Activated CD4-positive, alpha-beta memory T cell treated with anti-CD3 and anti-CD28 coated beads for 36 hours (primary cell): ENCODE measurements around the gene REXO4. TPM values are rescaled to one million over a fixed set of nuclear protein-coding genes. Genes with fewer than 3 reads are reported as not detected.
"Not testable (repeated sequence)": the region's sequence is repeated elsewhere in the genome, so short reads cannot be mapped to it uniquely, and the experiment has no call there.

Experiments
- CTCF ChIA-PET: fragments of 350-600 bp; sonication (Branson Sonifier 250); formaldehyde crosslinking; loops from one replicate; lab custom pipeline; 2021; ENCODE audit warnings: antibody characterized with exemption, inconsistent platforms; lab: Charles Lee
- POLR2A ChIA-PET: fragments of 350-600 bp; sonication (Branson Sonifier 250); formaldehyde crosslinking; loops from one replicate; lab custom pipeline; 2021; ENCODE audit warnings: antibody characterized with exemption; lab: Charles Lee
- DNase-seq: peaks from one replicate; pipeline ENCODE4 v3.0.0-alpha.2; 2020
- H3K27ac Mint-ChIP-seq: one replicate; pipeline ENCODE4 v1.8.0; 2021; ENCODE audit warnings: mixed read lengths
- H3K27me3 Mint-ChIP-seq: one replicate; pipeline ENCODE4 v1.8.0; 2021; ENCODE audit warnings: mixed read lengths
- H3K36me3 Mint-ChIP-seq: one replicate; pipeline ENCODE4 v1.8.0; 2021; ENCODE audit warnings: mixed read lengths
- H3K4me1 Mint-ChIP-seq: one replicate; pipeline ENCODE4 v1.8.0; 2021; ENCODE audit warnings: low read depth, mixed read lengths
- H3K4me3 Mint-ChIP-seq: one replicate; pipeline ENCODE4 v1.8.0; 2021; ENCODE audit warnings: mild to moderate bottlenecking, mixed read lengths
- H3K9me3 Mint-ChIP-seq: one replicate; pipeline ENCODE4 v1.8.0; 2021; ENCODE audit warnings: mixed read lengths
- intact Hi-C: fragments of 100-400 bp; cut with micrococcal nuclease; formaldehyde crosslinking; loops from one replicate; pipeline ENCODE4 v1.15.1; 2023
- total RNA-seq, 2 experiments: library from RNA; stranded (reverse); gene quantifications; one replicate each; pipeline ENCODE4 v1.2.3, GENCODE V29; 2021

Gene REXO4
- total RNA-seq, 2 experiments from 2014 or later: 24.2 to 26.3 TPM

DNA sequence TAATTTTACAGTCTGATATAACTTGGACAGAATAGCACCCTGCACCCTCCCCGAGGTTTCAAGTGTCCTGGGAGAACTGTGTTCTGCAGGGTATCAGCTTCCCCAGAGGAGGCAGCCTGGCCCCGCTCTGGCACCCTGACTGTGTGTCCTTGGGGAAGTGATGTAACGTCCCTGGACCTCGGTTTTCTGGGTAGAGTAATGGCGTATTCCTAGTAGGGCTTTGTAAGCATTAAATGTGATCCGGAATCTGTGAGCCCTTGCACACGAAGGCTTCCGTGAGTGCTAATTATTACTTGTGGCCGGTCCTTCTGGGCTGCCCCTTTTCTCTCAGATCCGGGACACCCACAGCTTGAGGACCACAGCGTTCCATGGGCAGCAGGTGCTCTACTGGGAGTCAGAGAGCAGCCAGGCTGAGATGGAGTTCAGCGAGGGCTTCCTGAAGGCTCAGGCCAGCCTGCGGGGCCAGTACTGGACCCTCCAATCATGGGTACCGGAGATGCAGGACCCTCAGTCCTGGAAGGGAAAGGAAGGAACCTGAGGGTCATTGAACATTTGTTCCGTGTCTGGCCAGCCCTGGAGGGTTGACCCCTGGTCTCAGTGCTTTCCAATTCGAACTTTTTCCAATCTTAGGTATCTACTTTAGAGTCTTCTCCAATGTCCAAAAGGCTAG, 41.0 kb upstream of the REXO4 start:
- intact Hi-C loops: loop anchor here (1.0 to 5.0 kb wide), 3 partner anchors 21 to 87 kb away; partner anchors contain the start of genes ADAMTS13 and SLC2A6
- Mint-ChIP-seq H3K36me3 (no peaks in the 10 kb centered on the region), H3K4me1 (peaks cover 7% of the 10 kb centered on the region), H3K27ac (no peak overlapping the region), H3K9me3 (no peaks in the 10 kb centered on the region), H3K27me3 (no peaks in the 10 kb centered on the region), H3K4me3 (peak overlapping the region; percentile 82)
- ChIA-PET POLR2A (interaction anchor here (1.2 kb wide), 1 partner anchor 111 kb away, joined by 6 read pairs; the partner anchor contains the start of genes MED22 and RPL7A), CTCF (interaction anchor here (1.0 to 2.0 kb wide), 4 partner anchors 21 to 28 kb away, joined by 3 to 4 read pairs (median 4); no protein-coding TSS in a partner anchor)
- DNase-seq: no peak

DNA sequence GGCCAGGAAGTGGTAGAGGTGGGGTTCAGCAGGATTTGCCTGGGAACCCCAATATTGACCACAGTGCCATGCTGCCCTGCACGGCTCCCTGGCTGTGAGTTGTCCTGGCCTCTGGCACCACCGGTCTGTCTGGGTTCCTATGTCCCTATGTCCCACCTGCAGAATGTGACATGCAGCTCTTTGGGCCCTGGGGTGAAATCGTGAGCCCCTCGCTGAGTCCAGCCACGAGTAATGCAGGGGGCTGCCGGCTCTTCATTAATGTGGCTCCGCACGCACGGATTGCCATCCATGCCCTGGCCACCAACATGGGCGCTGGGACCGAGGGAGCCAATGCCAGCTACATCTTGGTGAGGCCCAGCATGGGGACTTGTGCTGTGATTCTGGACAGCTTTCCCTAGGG, 39.9 kb upstream of the REXO4 start:
- Mint-ChIP-seq H3K4me1 (peaks cover 7% of the 10 kb centered on the region), H3K27ac (no peak overlapping the region), H3K27me3 (no peaks in the 10 kb centered on the region), H3K9me3 (no peaks in the 10 kb centered on the region), H3K4me3 (no peak overlapping the region), H3K36me3 (no peaks in the 10 kb centered on the region)
- POLR2A ChIA-PET: no interaction called here
- CTCF ChIA-PET: no interaction called here
- intact Hi-C loops: loop anchor here (5.0 kb wide), 1 partner anchor 35 kb away; the partner anchor contains the start of gene ADAMTS13
- DNase-seq: no peak

DNA sequence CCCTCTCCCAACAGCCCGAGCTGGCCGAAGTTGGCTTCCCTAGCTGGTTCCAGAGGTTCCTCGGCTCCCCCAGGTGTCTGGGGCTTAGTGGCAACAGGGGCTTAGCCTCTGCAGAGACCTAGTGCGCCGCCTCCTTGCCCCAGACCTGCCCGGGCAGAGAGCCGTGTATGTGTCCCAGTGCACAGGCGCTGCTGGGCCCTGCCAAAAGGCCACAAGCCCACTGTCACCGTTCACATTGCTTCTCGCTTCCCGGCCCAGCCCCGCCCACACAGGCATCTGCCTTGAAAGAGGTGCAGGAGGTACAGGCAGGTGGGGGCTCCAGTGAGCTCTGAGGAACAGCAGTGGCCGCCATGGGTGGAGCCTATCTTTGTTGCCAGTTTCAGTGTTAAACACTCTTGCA, 39.4 kb upstream of the REXO4 start:
- Mint-ChIP-seq H3K27ac (no peak overlapping the region), H3K4me1 (peaks cover 7% of the 10 kb centered on the region), H3K9me3 (no peaks in the 10 kb centered on the region), H3K4me3 (no peak overlapping the region), H3K27me3 (no peaks in the 10 kb centered on the region), H3K36me3 (no peaks in the 10 kb centered on the region)
- intact Hi-C loops: loop anchor here (5.0 kb wide), 1 partner anchor 35 kb away; the partner anchor contains the start of gene ADAMTS13
- ChIA-PET POLR2A (no interaction called here), CTCF (no interaction called here)
- DNase-seq: no peak

DNA sequence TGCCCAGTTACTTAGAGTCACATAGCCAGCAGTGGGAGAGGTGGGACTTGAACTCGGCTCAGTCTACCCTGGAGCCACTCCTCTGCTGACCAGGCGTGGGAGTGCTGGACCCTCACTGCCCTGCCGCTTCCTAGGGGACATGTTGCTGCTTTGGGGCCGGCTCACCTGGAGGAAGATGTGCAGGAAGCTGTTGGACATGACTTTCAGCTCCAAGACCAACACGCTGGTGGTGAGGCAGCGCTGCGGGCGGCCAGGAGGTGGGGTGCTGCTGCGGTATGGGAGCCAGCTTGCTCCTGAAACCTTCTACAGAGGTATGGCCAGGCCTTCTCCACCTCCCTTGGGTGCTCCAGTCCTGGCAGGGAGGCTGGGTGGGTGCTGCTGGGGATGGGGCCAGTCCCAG, 38.6 kb upstream of the REXO4 start:
- intact Hi-C loops: loop anchor here (5.0 kb wide), 1 partner anchor 34 kb away; the partner anchor contains the start of gene ADAMTS13
- DNase-seq: no peak
- H3K9me3 Mint-ChIP-seq: no peaks in the 10 kb centered on the region
- no peak overlapping the region for H3K27ac Mint-ChIP-seq
- no peaks in the 10 kb centered on the region for H3K27me3 Mint-ChIP-seq
- H3K36me3 Mint-ChIP-seq: no peaks in the 10 kb centered on the region
- CTCF ChIA-PET: no interaction called here
- H3K4me1 Mint-ChIP-seq: peaks cover 7% of the 10 kb centered on the region
- POLR2A ChIA-PET: no interaction called here
- H3K4me3 Mint-ChIP-seq: no peak overlapping the region

DNA sequence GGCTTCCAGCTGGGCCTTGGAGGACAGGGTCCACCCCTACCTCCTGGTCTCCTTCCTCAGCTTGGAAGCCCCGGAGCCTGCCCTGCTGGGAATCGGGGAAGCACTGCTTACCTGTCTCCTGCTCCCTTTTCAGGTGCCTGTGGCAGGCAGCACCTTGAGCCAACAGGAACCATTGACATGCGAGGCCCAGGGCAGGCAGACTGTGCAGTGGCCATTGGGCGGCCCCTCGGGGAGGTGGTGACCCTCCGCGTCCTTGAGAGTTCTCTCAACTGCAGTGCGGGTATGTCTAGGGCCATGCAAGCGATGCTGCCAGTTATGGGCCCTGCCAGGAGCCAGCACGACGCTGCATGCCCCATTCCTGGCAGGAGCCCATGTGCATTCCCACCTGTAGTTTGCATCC, 38.1 kb upstream of the REXO4 start:
- Mint-ChIP-seq H3K27me3 (no peaks in the 10 kb centered on the region), H3K4me3 (no peak overlapping the region), H3K36me3 (no peaks in the 10 kb centered on the region), H3K9me3 (no peaks in the 10 kb centered on the region), H3K4me1 (peaks cover 7% of the 10 kb centered on the region), H3K27ac (no peak overlapping the region)
- ChIA-PET CTCF (no interaction called here), POLR2A (no interaction called here)
- intact Hi-C loops: loop anchor here (5.0 kb wide), 1 partner anchor 34 kb away; the partner anchor contains the start of gene ADAMTS13
- no peak for DNase-seq

DNA sequence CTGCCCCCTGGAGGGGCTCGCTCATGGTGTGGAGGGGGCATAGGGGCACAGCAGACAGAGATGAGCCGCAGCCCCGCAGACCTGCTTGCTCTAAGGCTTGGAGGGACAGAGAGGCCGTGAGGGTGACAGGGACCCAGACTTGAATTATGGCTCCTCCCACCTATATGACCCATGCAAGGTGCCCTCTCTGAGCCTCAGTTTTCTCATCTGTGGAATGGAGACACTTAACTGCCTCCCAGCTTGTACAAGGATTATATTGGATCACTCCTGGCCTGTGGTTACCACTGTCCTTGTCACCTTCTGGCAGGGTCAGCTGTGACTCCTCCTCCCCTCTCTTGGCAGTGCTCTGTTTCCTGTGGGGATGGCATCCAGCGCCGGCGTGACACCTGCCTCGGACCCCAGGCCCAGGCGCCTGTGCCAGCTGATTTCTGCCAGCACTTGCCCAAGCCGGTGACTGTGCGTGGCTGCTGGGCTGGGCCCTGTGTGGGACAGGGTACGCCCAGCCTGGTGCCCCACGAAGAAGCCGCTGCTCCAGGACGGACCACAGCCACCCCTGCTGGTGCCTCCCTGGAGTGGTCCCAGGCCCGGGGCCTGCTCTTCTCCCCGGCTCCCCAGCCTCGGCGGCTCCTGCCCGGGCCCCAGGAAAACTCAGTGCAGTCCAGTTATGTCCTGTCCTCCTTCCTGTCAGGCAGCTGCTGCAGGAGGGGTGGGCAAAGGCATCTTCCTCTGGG, 37.3 kb upstream of the REXO4 start:
- CTCF ChIA-PET: no interaction called here

DNA sequence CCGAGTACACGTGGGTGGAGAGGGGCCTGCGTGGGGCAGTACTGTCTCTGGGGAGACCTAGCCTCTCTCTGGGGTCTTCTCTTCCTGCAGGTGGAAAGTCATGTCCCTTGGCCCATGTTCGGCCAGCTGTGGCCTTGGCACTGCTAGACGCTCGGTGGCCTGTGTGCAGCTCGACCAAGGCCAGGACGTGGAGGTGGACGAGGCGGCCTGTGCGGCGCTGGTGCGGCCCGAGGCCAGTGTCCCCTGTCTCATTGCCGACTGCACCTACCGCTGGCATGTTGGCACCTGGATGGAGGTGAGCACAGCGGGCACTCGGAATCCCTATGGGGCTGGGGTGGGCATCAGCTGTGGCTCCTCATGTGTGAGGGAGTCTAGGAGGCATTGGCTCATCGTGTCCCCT, 36.5 kb upstream of the REXO4 start:
- Mint-ChIP-seq H3K9me3 (no peaks in the 10 kb centered on the region), H3K27ac (no peak overlapping the region), H3K4me3 (no peak overlapping the region), H3K27me3 (no peaks in the 10 kb centered on the region), H3K4me1 (peaks cover 3% of the 10 kb centered on the region), H3K36me3 (no peaks in the 10 kb centered on the region)
- intact Hi-C loops: no loop called here
- POLR2A ChIA-PET: no interaction called here
- no peak for DNase-seq
- CTCF ChIA-PET: no interaction called here

More for the DNA sequence above, 37.3 kb upstream of the REXO4 start:
- Mint-ChIP-seq H3K4me1 (peaks cover 5% of the 10 kb centered on the region), H3K4me3 (no peak overlapping the region), H3K9me3 (no peaks in the 10 kb centered on the region), H3K36me3 (no peaks in the 10 kb centered on the region), H3K27me3 (no peaks in the 10 kb centered on the region), H3K27ac (no peak overlapping the region)
- POLR2A ChIA-PET: no interaction called here
- intact Hi-C loops: loop anchor here (5.0 kb wide), 1 partner anchor 33 kb away; the partner anchor contains the start of gene ADAMTS13
- no peak for DNase-seq

DNA sequence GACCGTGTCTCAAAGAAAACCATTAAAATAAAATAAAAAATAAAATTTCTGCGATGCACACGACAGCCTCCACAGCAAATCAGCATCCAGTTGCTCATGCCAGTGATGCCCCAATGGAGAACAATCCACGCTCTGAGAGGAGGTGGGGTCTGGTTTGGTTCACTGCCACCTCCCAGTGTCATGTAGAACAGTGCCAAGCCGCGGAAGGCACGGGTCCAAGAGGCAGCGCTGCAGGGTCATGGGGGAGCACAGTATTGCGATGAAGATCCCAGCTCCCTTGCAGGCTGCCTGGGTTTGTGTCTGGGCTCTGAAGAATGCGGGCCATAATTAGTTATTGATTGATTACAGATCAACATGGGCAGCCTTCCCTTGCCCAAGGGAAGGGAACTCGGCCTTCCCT, 35.8 kb upstream of the REXO4 start:
- Mint-ChIP-seq H3K36me3 (no peaks in the 10 kb centered on the region), H3K9me3 (no peaks in the 10 kb centered on the region), H3K27ac (no peak overlapping the region), H3K4me3 (no peak overlapping the region), H3K4me1 (no peaks in the 10 kb centered on the region), H3K27me3 (no peaks in the 10 kb centered on the region)
- CTCF ChIA-PET: no interaction called here
- no peak for DNase-seq
- intact Hi-C loops: no loop called here
- POLR2A ChIA-PET: no interaction called here

DNA sequence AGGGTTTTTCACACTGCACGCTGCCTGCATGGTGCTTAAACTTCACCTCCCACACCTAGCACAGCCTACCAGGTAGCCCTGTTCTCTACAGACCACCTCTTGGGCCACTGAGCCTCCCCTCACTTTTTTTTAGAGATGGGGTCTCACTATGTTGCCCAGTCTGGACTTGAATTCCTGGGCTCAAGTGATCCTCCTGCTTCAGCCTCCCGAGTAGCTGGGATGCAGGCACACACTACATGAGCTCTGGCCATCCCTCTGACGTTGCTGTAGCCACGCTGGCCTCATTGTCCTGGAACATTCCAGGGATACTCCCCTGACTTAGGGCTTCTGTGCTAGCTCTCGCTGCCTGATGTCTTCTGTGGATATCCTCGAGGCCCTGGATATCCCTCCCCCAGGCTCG, 34.8 kb upstream of the REXO4 start:
- CTCF ChIA-PET: no interaction called here
- no peak for DNase-seq
- intact Hi-C loops: no loop called here
- H3K9me3 Mint-ChIP-seq: no peaks in the 10 kb centered on the region
- POLR2A ChIA-PET: no interaction called here
- no peaks in the 10 kb centered on the region for H3K36me3 Mint-ChIP-seq
- H3K4me3 Mint-ChIP-seq: no peak overlapping the region
- H3K27ac Mint-ChIP-seq: no peak overlapping the region
- no peaks in the 10 kb centered on the region for H3K4me1 Mint-ChIP-seq
- H3K27me3 Mint-ChIP-seq: no peaks in the 10 kb centered on the region

DNA sequence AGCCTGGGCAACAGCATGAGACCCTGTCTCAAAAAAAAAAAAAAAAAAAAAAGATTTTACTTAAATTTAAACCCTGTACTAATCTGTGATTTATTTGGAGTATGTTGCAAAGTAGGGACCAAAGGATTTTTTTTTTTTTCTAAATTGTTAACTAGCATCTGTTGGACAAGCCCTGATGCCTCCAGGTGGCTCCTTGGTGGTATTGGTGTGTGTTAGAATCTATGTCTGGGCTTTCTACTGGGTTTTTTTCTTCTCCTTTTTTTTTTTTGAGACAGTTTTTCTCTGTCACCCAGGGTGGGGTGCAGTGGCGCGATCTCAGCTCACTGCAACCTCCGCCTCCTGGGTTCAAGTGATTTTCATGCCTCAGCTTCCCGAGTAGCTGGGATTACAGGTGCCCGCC, 34.1 kb upstream of the REXO4 start:
- POLR2A ChIA-PET, DNase-seq, H3K4me3 Mint-ChIP-seq, H3K27me3 Mint-ChIP-seq, H3K36me3 Mint-ChIP-seq, H3K27ac Mint-ChIP-seq, H3K4me1 Mint-ChIP-seq, H3K9me3 Mint-ChIP-seq, intact Hi-C loops, CTCF ChIA-PET: not testable (repeated sequence)

DNA sequence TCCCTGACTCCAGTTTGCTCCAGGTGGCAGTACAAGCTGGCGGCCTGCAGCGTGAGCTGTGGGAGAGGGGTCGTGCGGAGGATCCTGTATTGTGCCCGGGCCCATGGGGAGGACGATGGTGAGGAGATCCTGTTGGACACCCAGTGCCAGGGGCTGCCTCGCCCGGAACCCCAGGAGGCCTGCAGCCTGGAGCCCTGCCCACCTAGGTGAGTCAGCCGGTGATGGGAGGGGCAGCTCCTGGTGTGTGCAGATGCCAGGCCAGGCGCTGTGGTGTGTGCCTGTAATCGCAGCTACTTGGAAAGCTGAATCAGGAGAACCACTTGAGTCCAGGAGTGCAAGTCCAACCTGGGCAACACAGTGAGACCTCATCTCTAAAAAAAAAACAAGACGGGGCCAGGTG, 31.9 kb upstream of the REXO4 start:
- Mint-ChIP-seq H3K27me3 (no peaks in the 10 kb centered on the region), H3K4me3 (no peak overlapping the region), H3K4me1 (no peaks in the 10 kb centered on the region), H3K36me3 (no peaks in the 10 kb centered on the region), H3K27ac (no peak overlapping the region), H3K9me3 (no peaks in the 10 kb centered on the region)
- no peak for DNase-seq
- POLR2A ChIA-PET: no interaction called here
- CTCF ChIA-PET: no interaction called here
- intact Hi-C loops: no loop called here

DNA sequence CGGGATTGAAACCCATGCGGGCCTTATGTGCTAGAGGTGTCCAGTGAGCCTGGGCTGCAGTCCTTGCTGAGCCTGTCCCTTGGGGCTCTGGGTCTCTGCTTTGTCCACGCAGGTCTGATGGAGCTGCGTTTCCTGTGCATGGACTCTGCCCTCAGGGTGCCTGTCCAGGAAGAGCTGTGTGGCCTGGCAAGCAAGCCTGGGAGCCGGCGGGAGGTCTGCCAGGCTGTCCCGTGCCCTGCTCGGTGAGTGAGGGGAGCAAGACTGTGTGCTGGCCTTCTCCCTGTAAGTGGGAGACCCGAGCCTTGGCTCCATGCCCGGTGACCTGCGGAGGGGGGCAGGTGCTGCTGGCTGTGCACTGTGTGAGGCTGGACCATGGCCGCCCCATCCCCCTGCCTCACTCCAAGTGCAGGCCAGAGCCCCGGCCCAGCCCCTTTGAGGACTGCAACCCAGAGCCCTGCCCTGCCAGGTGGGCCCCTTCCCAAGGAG, 30.7 kb upstream of the REXO4 start:
- Mint-ChIP-seq H3K9me3 (no peaks in the 10 kb centered on the region), H3K4me1 (no peaks in the 10 kb centered on the region), H3K27ac (no peak overlapping the region), H3K36me3 (no peaks in the 10 kb centered on the region), H3K4me3 (no peak overlapping the region), H3K27me3 (no peaks in the 10 kb centered on the region)
- intact Hi-C loops: no loop called here
- DNase-seq: no peak
- ChIA-PET CTCF (no interaction called here), POLR2A (no interaction called here)
